Cardiac fibroblast (primary cell): Measurements from ENCODE around the gene KCNQ1.

Experiments used
- DNase-seq, 2 donors: peaks; one replicate each; pipeline versions ENCODE4 v3.0.0 to v3.0.0-alpha.2; 2010; ENCODE audit warnings: low read depth in 2 of 2
- H3K4me3 ChIP-seq, 2 donors: replicated peaks in 1 of 2; 1 replicate in 1 of 2; 2 replicates in 1 of 2; pipeline ENCODE4 v1.5.1; 2011; ENCODE audit warnings: low read depth in 2 of 2, low read length in 2 of 2, mild to moderate bottlenecking in 2 of 2, moderate library complexity in 1 of 2
- CTCF ChIP-seq: IDR thresholded peaks from one replicate; pipeline ENCODE4 v1.5.1; 2011; ENCODE audit warnings: low read depth, mild to moderate bottlenecking, low read length, inconsistent platforms

KCNQ1 gene

GRCh38 chr11:2404735-2405196 is 40.0 kb upstream of the KCNQ1 start:
- H3K4me3 ChIP-seq: no peak overlapping the region
- DNase-seq: no peak
- no peak for TF ChIP-seq CTCF

- no peak for DNase-seq
- H3K4me3 ChIP-seq: no peak overlapping the region
- TF ChIP-seq CTCF: no peak
Measured at GRCh38 chr11:2406451-2406850, 38.4 kb upstream of the KCNQ1 start.

- TF ChIP-seq CTCF: no peak
- DNase-seq: no peak
- no peak overlapping the region for H3K4me3 ChIP-seq
Measured at GRCh38 chr11:2406878-2407410, 37.9 kb upstream of the KCNQ1 start.

- H3K4me3 ChIP-seq: no peak overlapping the region
- no peak for TF ChIP-seq CTCF
- DNase-seq: no peak
Measured at GRCh38 chr11:2408671-2409070, 36.1 kb upstream of the KCNQ1 start.

GRCh38 chr11:2409126-2409525 is 35.7 kb upstream of the KCNQ1 start:
- no peak for DNase-seq
- no peak for TF ChIP-seq CTCF

GRCh38 chr11:2409611-2410468 is 35.0 kb upstream of the KCNQ1 start:
- no peak for DNase-seq
- H3K4me3 ChIP-seq: no peak overlapping the region
- no peak for TF ChIP-seq CTCF

More at GRCh38 chr11:2409126-2409525, 35.7 kb upstream of the KCNQ1 start:
- H3K4me3 ChIP-seq: no peak overlapping the region

GRCh38 chr11:2410616-2411015 is 34.2 kb upstream of the KCNQ1 start:
- no peak overlapping the region for H3K4me3 ChIP-seq
- TF ChIP-seq CTCF: no peak
- DNase-seq: no peak
